Karpas-422 (cell line): ENCODE data around the gene SAPCD1. TPM values are rescaled to one million over a fixed set of nuclear protein-coding genes. Genes with fewer than 3 reads are reported as not detected.

Source experiments
- DNase-seq: peaks from one replicate; pipeline ENCODE4 v3.0.0-alpha.2; 2015
- H2AFZ ChIP-seq: fragments of 200-600 bp; sonication (generic); 2 replicates; pipeline ENCODE4 v1.6.1; 2014; ENCODE audit warnings: antibody characterized with exemption, low read length, mixed read lengths
- H3K27ac ChIP-seq: fragments of 200-600 bp; sonication (generic); 2 replicates; pipeline ENCODE4 v1.5.1; 2014; ENCODE audit warnings: mild to moderate bottlenecking, low read length, moderate library complexity
- H3K27me3 ChIP-seq: fragments of 200-600 bp; sonication (generic); 2 replicates; pipeline ENCODE4 v1.6.1; 2014; ENCODE audit warnings: low read length, mixed read lengths
- H3K36me3 ChIP-seq: fragments of 200-600 bp; sonication (generic); 2 replicates; pipeline ENCODE4 v1.6.1; 2014; ENCODE audit warnings: low read length, mixed read lengths; ENCODE audit not compliant: insufficient read depth
- H3K4me1 ChIP-seq: fragments of 200-600 bp; sonication (generic); 2 replicates; pipeline ENCODE4 v1.6.1; 2014; ENCODE audit warnings: mild to moderate bottlenecking, low read length, mixed read lengths
- H3K4me2 ChIP-seq: fragments of 200-600 bp; sonication (generic); 2 replicates; pipeline ENCODE4 v1.6.1; 2014; ENCODE audit warnings: low read length, low read depth, mild to moderate bottlenecking; ENCODE audit not compliant: poor library complexity, severe bottlenecking
- H3K4me3 ChIP-seq: fragments of 200-600 bp; sonication (generic); 2 replicates; pipeline ENCODE4 v1.5.1; 2014; ENCODE audit warnings: mild to moderate bottlenecking, antibody characterized with exemption, low read length, mixed read lengths
- H3K79me2 ChIP-seq: fragments of 200-600 bp; sonication (generic); 2 replicates; pipeline ENCODE4 v1.6.1; 2014; ENCODE audit warnings: mild to moderate bottlenecking, low read length, mixed read lengths
- H3K9ac ChIP-seq: fragments of 200-600 bp; sonication (generic); 2 replicates; pipeline ENCODE4 v1.6.0; 2014; ENCODE audit warnings: low read length
- H3K9me2 ChIP-seq: fragments of 200-600 bp; sonication (generic), shearing (Covaris generic); replicated peaks from 2 replicates; pipeline ENCODE4 v1.6.0; 2014; ENCODE audit warnings: mild to moderate bottlenecking, low read length, moderate library complexity; ENCODE audit not compliant: insufficient read depth
- H3K9me3 ChIP-seq: fragments of 300-700, 200-600 bp; sonication (generic); 2 replicates; pipeline ENCODE4 v1.6.1; 2014; ENCODE audit warnings: low read length, mixed read lengths
- H4K20me1 ChIP-seq: fragments of 200-600 bp; sonication (generic); 2 replicates; pipeline ENCODE4 v1.6.1; 2014; ENCODE audit warnings: mild to moderate bottlenecking, antibody characterized with exemption, low read length, low read depth; ENCODE audit not compliant: insufficient read depth
- total RNA-seq: library from RNA; depleted of rRNA; stranded (reverse); fragments of >200 nt; shearing (Covaris generic); gene quantifications from 2 replicates; pipeline ENCODE4 v1.2.3, GENCODE V29; 2014; ENCODE audit warnings: low replicate concordance

SAPCD1 gene
- total RNA-seq, 1 experiment from 2014 or later: 1.8 TPM

GRCh38 chr6:31775633-31776484 lies 13.4 kb downstream of the SAPCD1 start:
- Histone ChIP-seq H3K4me3 (no peak overlapping the region), H3K4me1 (peaks cover 14% of the 10 kb centered on the region), H3K9me3 (no peaks in the 10 kb centered on the region), H3K4me2 (no peak overlapping the region), H3K79me2 (no peaks in the 10 kb centered on the region), H2AFZ (no peak overlapping the region), H3K9ac (no peak overlapping the region), H3K36me3 (no peaks in the 10 kb centered on the region), H4K20me1 (no peaks in the 10 kb centered on the region), H3K9me2 (no peaks in the 10 kb centered on the region), H3K27me3 (no peaks in the 10 kb centered on the region), H3K27ac (no peak overlapping the region)
- no peak for DNase-seq

GRCh38 chr6:31776485-31776988 lies 14.1 kb downstream of the SAPCD1 start:
- Histone ChIP-seq H3K27ac (no peak overlapping the region), H3K9ac (no peak overlapping the region), H2AFZ (no peak overlapping the region), H4K20me1 (no peaks in the 10 kb centered on the region), H3K27me3 (no peaks in the 10 kb centered on the region), H3K9me2 (no peaks in the 10 kb centered on the region), H3K79me2 (no peaks in the 10 kb centered on the region), H3K4me2 (no peak overlapping the region), H3K4me3 (no peak overlapping the region), H3K4me1 (peaks cover 14% of the 10 kb centered on the region), H3K9me3 (no peaks in the 10 kb centered on the region), H3K36me3 (no peaks in the 10 kb centered on the region)
- DNase-seq: no peak

- no peak within 1 kb of the TSS for H2AFZ ChIP-seq
- no peak within 1 kb of the TSS for H3K27ac ChIP-seq
- H3K4me3 ChIP-seq: no peak within 1 kb of the TSS
Observed at GRCh38 chr6:31776989-31777666, 14.7 kb downstream of the SAPCD1 start, which contains the start of gene VWA7. Gene VWA7, minus strand, starts transcription at chr6:31777328. Its CDS starts 549 bp downstream, at chr6:31776779.

GRCh38 chr6:31777667-31778050 lies 15.2 kb downstream of the SAPCD1 start:
- peaks cover 5% of the 10 kb centered on the region; the same call in 1 of the 2 replicates for H3K36me3 ChIP-seq
- H3K9me3 ChIP-seq: no peaks in the 10 kb centered on the region
- H3K4me3 ChIP-seq: no peak overlapping the region
- no peak overlapping the region for H3K9ac ChIP-seq
- H3K4me1 ChIP-seq: peaks cover 14% of the 10 kb centered on the region
- H3K79me2 ChIP-seq: no peaks in the 10 kb centered on the region
- no peak overlapping the region for H3K4me2 ChIP-seq
- no peak overlapping the region for H2AFZ ChIP-seq
- no peaks in the 10 kb centered on the region for H3K27me3 ChIP-seq
- DNase-seq: no peak
- no peaks in the 10 kb centered on the region for H4K20me1 ChIP-seq
- H3K27ac ChIP-seq: no peak overlapping the region
- no peaks in the 10 kb centered on the region for H3K9me2 ChIP-seq

More at GRCh38 chr6:31776989-31777666, 14.7 kb downstream of the SAPCD1 start, which contains the start of gene VWA7:
- H3K9ac ChIP-seq: no peak within 1 kb of the TSS
- peak; percentile 76 for DNase-seq
- H3K79me2 ChIP-seq: no peaks in the 10 kb centered on the region
- no peaks in the 10 kb centered on the region for H3K9me2 ChIP-seq
- peaks cover 4% of the 10 kb centered on the region; the same call in 1 of the 2 replicates for H3K36me3 ChIP-seq
- no peaks in the 10 kb centered on the region for H3K9me3 ChIP-seq
- H3K4me1 ChIP-seq: peaks cover 14% of the 10 kb centered on the region
- H4K20me1 ChIP-seq: no peaks in the 10 kb centered on the region
- no peaks in the 10 kb centered on the region for H3K27me3 ChIP-seq
- no peak within 1 kb of the TSS for H3K4me2 ChIP-seq

GRCh38 chr6:31778193-31778592 lies 15.7 kb downstream of the SAPCD1 start:
- H3K4me3 ChIP-seq: no peak overlapping the region
- H3K9ac ChIP-seq: no peak overlapping the region
- no peaks in the 10 kb centered on the region for H3K79me2 ChIP-seq
- H2AFZ ChIP-seq: no peak overlapping the region
- H3K4me1 ChIP-seq: peaks cover 14% of the 10 kb centered on the region
- H3K9me2 ChIP-seq: no peaks in the 10 kb centered on the region
- H3K27me3 ChIP-seq: no peaks in the 10 kb centered on the region
- H3K36me3 ChIP-seq: peaks cover 9% of the 10 kb centered on the region; the same call in 1 of the 2 replicates
- H3K27ac ChIP-seq: no peak overlapping the region
- DNase-seq: no peak
- H3K9me3 ChIP-seq: no peaks in the 10 kb centered on the region
- H4K20me1 ChIP-seq: no peaks in the 10 kb centered on the region
- no peak overlapping the region for H3K4me2 ChIP-seq

GRCh38 chr6:31778999-31779885 lies 16.8 kb downstream of the SAPCD1 start:
- no peaks in the 10 kb centered on the region for H3K79me2 ChIP-seq
- H3K4me2 ChIP-seq: no peak overlapping the region
- H3K9me2 ChIP-seq: no peaks in the 10 kb centered on the region
- H3K4me1 ChIP-seq: peaks cover 14% of the 10 kb centered on the region
- no peaks in the 10 kb centered on the region for H4K20me1 ChIP-seq
- no peaks in the 10 kb centered on the region for H3K9me3 ChIP-seq
- H3K36me3 ChIP-seq: peaks cover 13% of the 10 kb centered on the region; the same call in 1 of the 2 replicates
- no peak overlapping the region for H3K4me3 ChIP-seq
- no peak overlapping the region for H3K27ac ChIP-seq
- H2AFZ ChIP-seq: no peak overlapping the region
- no peak for DNase-seq
- H3K27me3 ChIP-seq: no peaks in the 10 kb centered on the region
- no peak overlapping the region for H3K9ac ChIP-seq

- no peak overlapping the region for H2AFZ ChIP-seq
- H3K9ac ChIP-seq: no peak overlapping the region
- H3K36me3 ChIP-seq: peaks cover 18% of the 10 kb centered on the region; the same call in 1 of the 2 replicates
- no peak overlapping the region for H3K4me2 ChIP-seq
- H3K9me3 ChIP-seq: no peaks in the 10 kb centered on the region
- H3K4me1 ChIP-seq: peaks cover 14% of the 10 kb centered on the region
- no peaks in the 10 kb centered on the region for H3K27me3 ChIP-seq
- H3K79me2 ChIP-seq: no peaks in the 10 kb centered on the region
- no peak overlapping the region for H3K4me3 ChIP-seq
- no peak overlapping the region for H3K27ac ChIP-seq
- DNase-seq: no peak
- no peaks in the 10 kb centered on the region for H4K20me1 ChIP-seq
- H3K9me2 ChIP-seq: no peaks in the 10 kb centered on the region
Observed at GRCh38 chr6:31779908-31780307, 17.5 kb downstream of the SAPCD1 start.
